ENCODE measurements around the gene CCT7.
A peak's percentile ranks its signal among the peaks of the same experiment; 100 is the strongest.
"Not testable (repeated sequence)": the region's sequence is repeated elsewhere in the genome, so short reads cannot be mapped to it uniquely, and the experiment has no call there.

The CCT7 gene

DNA sequence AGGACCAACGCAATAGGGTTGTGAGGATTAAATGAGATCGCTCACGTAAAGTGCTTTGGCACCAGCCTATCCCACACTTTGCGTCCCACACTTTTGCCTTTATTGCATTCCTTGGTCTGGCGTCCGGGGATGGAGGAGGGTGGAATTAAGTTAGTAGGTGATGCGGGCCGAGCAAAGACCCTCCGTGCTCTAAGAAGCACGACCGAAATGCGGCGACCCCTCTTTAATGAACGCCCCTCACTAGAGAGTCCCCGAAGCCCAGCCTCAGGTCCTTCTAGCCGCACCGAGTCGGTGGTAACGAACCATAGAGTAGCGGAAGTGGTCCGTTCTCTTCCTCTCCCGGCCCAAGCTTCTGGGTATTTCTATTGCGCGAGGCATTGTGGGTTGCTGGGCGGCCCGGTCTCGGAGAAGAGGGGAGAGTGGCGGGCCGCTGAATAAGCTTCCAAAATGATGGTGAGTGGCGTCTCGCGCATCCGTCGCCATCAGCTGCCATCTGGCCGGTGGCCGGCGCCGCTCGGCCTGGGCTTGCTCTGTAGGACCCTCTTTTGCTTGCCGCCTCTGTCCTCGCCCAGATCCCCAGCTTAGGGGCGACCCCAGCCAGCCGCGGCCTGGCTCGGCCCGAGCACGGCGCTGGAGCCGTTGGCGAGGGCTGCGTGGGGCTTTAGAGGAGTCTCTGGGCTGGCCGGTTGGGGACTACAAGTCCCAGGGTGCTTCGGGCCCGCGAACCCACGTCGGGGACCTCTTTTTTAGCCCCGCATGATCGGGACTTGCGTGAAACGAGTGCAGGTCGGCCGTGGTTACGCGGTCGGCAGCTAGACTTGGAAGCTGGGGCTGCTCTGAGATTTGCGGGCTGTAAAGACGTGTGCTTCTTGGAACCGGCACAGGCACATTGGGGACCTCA, at the start of gene CCT7:
Gene CCT7, plus strand, starts transcription at position 377 of the 901 bp plus-strand sequence. Its CDS starts 71 bp downstream, at position 448.
- peak within 1 kb of the TSS; percentile 97 for H3K9ac ChIP-seq
- no peaks in the 10 kb centered on the region for H3K9me3 ChIP-seq
- H4K20me1 ChIP-seq: peaks cover 49% of the 10 kb centered on the region
- TF ChIP-seq Cebpa-rat (IDR thresholded peaks at IDR 0.05): no peak
- H3K27me3 ChIP-seq: no peaks in the 10 kb centered on the region
- peak within 1 kb of the TSS; percentile 95 for H3K4me3 ChIP-seq
- H3K36me3 ChIP-seq: peaks cover 49% of the 10 kb centered on the region
- H3K4me2 ChIP-seq: peak within 1 kb of the TSS; percentile 96
- peak within 1 kb of the TSS; percentile 97 for H3K27ac ChIP-seq
- H3K4me1 ChIP-seq: peaks cover 35% of the 10 kb centered on the region

DNA sequence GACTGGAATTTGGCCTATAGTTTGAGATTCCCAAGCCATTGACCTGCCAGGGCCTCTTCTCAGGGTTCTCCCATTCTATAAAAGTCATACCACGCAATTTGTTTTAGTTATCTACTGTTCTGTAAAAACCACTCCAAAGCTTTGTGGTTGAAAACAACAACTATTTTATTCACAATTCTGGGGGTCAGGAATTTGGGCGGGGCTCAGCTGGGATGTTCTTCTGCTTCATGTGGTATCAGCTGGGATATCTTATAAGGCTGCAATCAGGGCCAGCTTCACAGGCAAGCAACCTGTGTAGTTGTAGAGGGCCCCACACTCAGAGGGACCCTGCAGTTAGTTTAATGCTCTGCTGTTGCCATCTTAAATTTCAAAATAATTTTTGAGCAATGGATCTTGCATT, 48.1 kb upstream of the CCT7 start:
- no peak overlapping the region for H3K4me3 ChIP-seq
- no peaks in the 10 kb centered on the region for H3K9me3 ChIP-seq
- H3K9ac ChIP-seq: no peak overlapping the region
- H3K4me1 ChIP-seq: peaks cover 14% of the 10 kb centered on the region
- no peak for TF ChIP-seq Cebpa-rat (IDR thresholded peaks at IDR 0.05)
- H3K27ac ChIP-seq: no peak overlapping the region
- H3K4me2 ChIP-seq: no peak overlapping the region
- no peaks in the 10 kb centered on the region for H4K20me1 ChIP-seq
- H3K36me3 ChIP-seq: no peaks in the 10 kb centered on the region
- H3K27me3 ChIP-seq: no peaks in the 10 kb centered on the region

DNA sequence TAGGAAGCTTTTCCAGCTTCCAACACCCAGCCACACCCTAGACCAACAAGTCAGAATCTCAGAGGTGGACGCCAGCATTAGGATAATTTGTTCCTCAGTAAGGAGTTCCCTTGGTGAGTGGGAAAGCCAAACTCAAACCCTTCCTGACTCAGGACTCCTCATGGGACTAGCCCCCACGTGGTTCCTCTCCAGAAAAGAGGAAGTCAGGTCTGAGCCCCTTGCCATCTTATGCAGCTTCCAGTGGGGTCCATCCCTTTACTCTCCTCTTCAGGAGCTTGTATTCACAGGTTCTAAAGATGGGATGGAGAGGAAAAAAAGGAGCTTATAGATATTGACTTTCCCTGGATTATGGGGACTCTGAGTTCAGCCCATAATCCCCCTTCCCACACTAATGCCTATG, 46.6 kb upstream of the CCT7 start:
- no peak overlapping the region for H3K4me3 ChIP-seq
- H3K4me1 ChIP-seq: peaks cover 14% of the 10 kb centered on the region
- no peaks in the 10 kb centered on the region for H3K36me3 ChIP-seq
- no peak for TF ChIP-seq Cebpa-rat (IDR thresholded peaks at IDR 0.05)
- H3K9me3 ChIP-seq: no peaks in the 10 kb centered on the region
- H3K27me3 ChIP-seq: no peaks in the 10 kb centered on the region
- H4K20me1 ChIP-seq: no peaks in the 10 kb centered on the region
- no peak overlapping the region for H3K9ac ChIP-seq
- no peak overlapping the region for H3K27ac ChIP-seq
- peak overlapping the region; percentile 12; the same call in 1 of the 2 replicates for H3K4me2 ChIP-seq

DNA sequence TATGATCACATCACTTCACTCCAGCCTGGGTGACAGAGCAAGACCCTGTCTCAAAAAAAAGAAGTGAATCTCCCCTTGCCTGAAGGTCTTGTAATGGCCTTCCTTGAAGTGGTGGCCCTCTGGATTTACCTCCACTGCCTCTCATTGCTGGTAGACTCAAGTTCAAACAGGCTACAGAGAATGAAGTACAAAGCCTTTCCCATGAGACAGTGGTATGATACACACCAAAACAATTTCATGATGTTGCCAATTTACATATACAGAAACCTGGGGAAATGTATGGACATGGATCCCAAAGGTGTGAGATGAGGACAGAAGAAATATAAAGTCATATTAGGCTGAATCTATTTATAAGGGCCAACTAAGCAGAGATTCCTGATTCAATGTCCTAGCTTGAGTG, 36.5 kb upstream of the CCT7 start:
- TF ChIP-seq Cebpa-rat (IDR thresholded peaks at IDR 0.05): no peak
- Histone ChIP-seq H3K4me1 (no peaks in the 10 kb centered on the region), H3K9me3 (peaks cover 16% of the 10 kb centered on the region), H3K4me3 (no peak overlapping the region), H3K4me2 (no peak overlapping the region), H3K9ac (no peak overlapping the region), H3K27me3 (peaks cover 15% of the 10 kb centered on the region), H3K36me3 (no peaks in the 10 kb centered on the region), H4K20me1 (no peaks in the 10 kb centered on the region), H3K27ac (no peak overlapping the region)

DNA sequence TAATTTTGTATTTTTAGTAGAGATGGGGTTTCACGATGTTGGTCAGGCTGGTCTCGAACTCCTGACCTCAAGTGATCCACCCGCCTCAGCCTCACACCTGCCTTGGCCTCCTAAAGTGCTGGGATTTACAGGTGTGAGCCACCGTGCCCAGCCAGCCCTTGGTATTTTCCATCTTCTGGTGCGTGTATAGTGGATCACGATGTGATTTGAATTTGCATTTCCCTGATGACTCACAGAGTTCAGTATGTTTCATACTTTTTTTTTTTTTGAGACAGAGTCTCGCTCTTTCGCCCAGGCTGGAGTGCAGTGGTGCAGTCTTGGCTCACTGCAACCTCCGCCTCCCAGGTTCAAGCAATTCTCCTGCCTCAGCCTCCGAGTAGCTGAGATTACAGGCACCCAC, 33.8 kb upstream of the CCT7 start:
- not testable (repeated sequence) for H3K36me3 ChIP-seq, H3K9ac ChIP-seq, H3K27ac ChIP-seq, H4K20me1 ChIP-seq, H3K4me1 ChIP-seq, H3K4me2 ChIP-seq, H3K4me3 ChIP-seq
- Histone ChIP-seq H3K27me3 (peaks cover 32% of the 10 kb centered on the region), H3K9me3 (peaks cover 26% of the 10 kb centered on the region)

DNA sequence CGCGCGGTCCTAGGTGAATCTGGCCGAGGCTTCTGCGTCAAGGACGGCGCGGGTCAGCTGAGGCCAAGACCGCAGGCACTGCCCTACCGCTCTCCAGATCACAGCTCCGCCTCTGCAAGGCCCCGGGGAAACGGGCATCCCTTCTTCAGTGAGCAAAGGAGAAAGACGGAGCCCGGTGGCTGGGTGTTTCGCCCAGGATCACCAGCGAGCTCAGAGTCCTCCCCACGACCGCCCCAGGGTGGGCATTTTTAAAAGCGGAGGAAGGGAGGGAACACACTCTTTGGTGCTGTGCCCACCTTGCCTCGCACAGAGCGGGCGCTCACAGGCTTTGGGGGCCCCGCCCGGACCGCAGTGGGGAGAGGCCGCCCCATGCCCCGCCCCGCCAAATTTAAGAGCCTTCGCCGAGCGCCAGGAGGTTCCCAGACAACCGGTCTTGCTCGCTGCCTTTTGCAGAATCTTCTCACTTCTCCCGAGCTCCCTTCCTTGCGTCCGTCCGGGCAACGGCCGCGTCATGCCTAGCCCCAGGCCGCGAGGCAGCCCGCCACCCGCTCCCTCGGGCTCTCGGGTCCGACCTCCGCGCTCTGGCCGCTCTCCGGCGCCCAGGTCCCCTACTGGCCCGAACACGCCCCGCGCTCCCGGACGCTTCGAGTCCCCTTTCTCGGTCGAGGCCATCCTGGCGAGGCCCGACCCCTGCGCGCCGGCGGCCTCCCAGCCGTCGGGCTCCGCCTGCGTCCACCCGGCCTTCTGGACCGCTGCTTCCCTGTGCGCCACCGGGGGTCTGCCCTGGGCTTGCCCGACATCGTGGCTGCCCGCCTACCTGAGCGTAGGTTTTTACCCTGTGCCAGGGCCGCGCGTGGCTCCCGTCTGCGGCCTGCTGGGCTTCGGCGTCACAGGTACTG, 31.7 kb upstream of the CCT7 start, which contains the start of gene NOTO:
Gene NOTO, plus strand, starts transcription at position 419 of the 899 bp plus-strand sequence. Its CDS starts 93 bp downstream, at position 512.
- peaks cover 26% of the 10 kb centered on the region for H3K9me3 ChIP-seq
- H3K4me2 ChIP-seq: no peak within 1 kb of the TSS

DNA sequence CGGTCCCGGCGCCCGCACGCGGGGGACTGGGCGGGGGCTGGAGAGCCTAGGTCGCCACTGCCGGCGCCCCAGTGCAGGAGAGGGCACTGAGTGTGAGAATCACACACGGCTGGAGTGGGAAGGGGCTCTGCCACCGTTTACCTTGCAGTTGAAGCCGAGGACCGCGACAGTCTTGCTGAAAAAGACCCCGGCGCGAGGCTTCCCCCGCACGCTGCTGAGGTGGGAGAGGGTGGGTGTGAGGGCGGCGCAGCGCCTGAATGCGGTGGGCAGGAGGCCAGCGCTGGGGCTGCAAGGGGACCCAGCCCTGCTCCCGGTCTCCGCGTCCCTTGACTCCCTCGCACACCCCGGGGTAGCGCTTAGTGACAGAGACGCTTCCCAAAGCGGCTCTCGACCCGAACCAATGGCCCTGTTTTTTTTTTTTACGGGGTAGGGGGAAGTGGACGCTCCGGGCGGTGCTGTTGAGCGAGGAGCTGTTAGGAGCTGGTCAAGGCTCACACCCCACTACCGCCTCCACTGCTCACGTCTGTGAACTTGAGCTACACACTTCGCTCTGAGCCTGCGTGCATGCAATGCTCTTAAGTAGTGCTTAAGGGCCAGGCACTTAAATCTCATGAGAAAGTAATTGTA, 30.9 kb upstream of the CCT7 start:
- Histone ChIP-seq H3K27ac (no peak overlapping the region), H3K27me3 (peaks cover 32% of the 10 kb centered on the region), H3K4me3 (no peak overlapping the region), H3K9ac (no peak overlapping the region), H3K36me3 (no peaks in the 10 kb centered on the region), H3K4me2 (no peak overlapping the region), H4K20me1 (no peaks in the 10 kb centered on the region), H3K9me3 (peaks cover 26% of the 10 kb centered on the region), H3K4me1 (no peaks in the 10 kb centered on the region)
- no peak for TF ChIP-seq Cebpa-rat (IDR thresholded peaks at IDR 0.05)

More for the DNA sequence above, 31.7 kb upstream of the CCT7 start, which contains the start of gene NOTO:
- TF ChIP-seq Cebpa-rat (IDR thresholded peaks at IDR 0.05): no peak
- Histone ChIP-seq H3K4me1 (no peaks in the 10 kb centered on the region), H3K27ac (no peak within 1 kb of the TSS), H3K36me3 (no peaks in the 10 kb centered on the region), H3K27me3 (peaks cover 32% of the 10 kb centered on the region), H3K9ac (no peak within 1 kb of the TSS), H3K4me3 (no peak within 1 kb of the TSS), H4K20me1 (no peaks in the 10 kb centered on the region)

DNA sequence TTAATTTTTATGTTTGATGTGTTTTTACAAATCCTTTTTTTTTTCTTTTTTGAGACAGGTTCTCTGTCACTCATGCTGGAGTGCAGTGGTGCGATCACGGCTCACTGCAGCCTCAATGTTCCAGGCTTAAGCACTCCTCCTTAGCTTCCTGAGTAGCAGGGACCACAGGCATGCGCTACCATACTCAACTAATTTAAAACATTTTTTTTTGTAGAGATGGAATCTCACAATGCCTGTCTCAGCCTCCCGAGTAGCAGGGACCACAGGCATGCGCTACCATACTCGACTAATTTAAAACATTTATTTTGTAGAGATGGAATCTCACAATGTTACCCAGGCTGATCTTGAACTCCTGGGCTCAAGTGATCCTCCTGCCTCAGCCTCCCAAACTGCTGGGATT, 28.5 kb upstream of the CCT7 start:
- Histone ChIP-seq H3K9ac (no peak overlapping the region), H3K4me2 (no peak overlapping the region), H4K20me1 (no peaks in the 10 kb centered on the region), H3K27ac (no peak overlapping the region), H3K4me1 (no peaks in the 10 kb centered on the region), H3K9me3 (peaks cover 26% of the 10 kb centered on the region), H3K27me3 (peaks cover 32% of the 10 kb centered on the region), H3K4me3 (no peak overlapping the region), H3K36me3 (no peaks in the 10 kb centered on the region)
- TF ChIP-seq Cebpa-rat (IDR thresholded peaks at IDR 0.05): no peak

DNA sequence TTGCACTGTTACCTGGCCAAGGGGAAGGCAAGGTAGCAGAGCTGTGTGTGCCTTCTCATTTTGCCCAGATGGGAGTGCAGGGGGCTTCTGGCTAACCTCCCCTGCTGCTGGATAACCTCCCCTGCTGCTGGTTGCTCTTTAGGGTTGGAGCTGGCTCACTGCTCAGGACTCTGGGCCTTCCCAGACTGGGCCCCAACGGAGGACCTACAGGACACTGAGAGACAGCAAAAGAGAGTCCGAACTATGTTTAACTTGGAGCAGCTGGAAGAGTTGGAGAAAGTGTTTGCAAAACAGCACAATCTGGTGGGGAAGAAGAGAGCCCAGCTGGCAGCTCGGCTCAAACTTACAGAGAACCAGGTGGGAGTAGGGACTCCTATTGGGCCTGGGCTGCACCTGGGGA, 25.9 kb upstream of the CCT7 start:
- Histone ChIP-seq H3K4me1 (peaks cover 17% of the 10 kb centered on the region), H3K9ac (no peak overlapping the region), H4K20me1 (no peaks in the 10 kb centered on the region), H3K27me3 (peaks cover 10% of the 10 kb centered on the region), H3K4me3 (no peak overlapping the region), H3K36me3 (no peaks in the 10 kb centered on the region), H3K27ac (no peak overlapping the region), H3K4me2 (no peak overlapping the region), H3K9me3 (peaks cover 3% of the 10 kb centered on the region)
- TF ChIP-seq Cebpa-rat (IDR thresholded peaks at IDR 0.05): no peak
